ENCODE results near the gene IPCEF1. TPM values are rescaled to one million over a fixed set of nuclear protein-coding genes. Genes with fewer than 3 reads are reported as not detected.

Gene IPCEF1
- total and polyA plus RNA-seq, 2 experiments from 2014 or later: 0.80 TPM; not detected in 1

DNA sequence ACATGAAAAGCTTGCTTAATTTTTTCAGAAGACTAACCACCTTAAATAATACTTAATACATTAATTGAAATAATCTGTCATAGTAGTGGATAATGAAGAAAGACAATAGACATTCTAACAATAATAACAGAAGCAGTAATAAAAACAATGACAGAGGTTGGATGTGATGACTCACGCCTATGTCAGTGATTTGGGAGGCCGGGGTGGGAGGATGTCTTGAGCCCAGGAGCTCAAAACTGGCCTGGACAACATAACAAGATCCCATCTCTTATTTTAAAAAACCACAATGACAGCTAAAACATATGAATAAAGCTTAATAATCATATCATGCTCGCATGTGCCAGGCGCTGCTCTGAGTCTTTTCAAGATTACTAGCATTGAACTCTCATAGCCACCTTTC is 105.5 kb downstream of the IPCEF1 start:
- H3K4me3 ChIP-seq: no peak overlapping the region
- no peaks in the 10 kb centered on the region for H3K79me2 ChIP-seq
- no peak for TF ChIP-seq EZH2 (IDR thresholded peaks at IDR 0.05; ENCODE audit: borderline replicate concordance)
- no peak for TF ChIP-seq EZH2phosphoT487 (IDR thresholded peaks at IDR 0.05; ENCODE audit: low read depth, severe bottlenecking, unreplicated experiment)
- no peaks in the 10 kb centered on the region for H3K27me3 ChIP-seq
- no peak for DNase-seq (ENCODE audit: low spot score)
- no peak overlapping the region for H2AFZ ChIP-seq
- H3K9me3 ChIP-seq (ENCODE audit: low read depth): peaks cover 4% of the 10 kb centered on the region
- no peaks in the 10 kb centered on the region for H4K20me1 ChIP-seq (ENCODE audit: insufficient read depth, poor library complexity, severe bottlenecking)
- H3K27ac ChIP-seq: no peak overlapping the region
- WGBS (ENCODE audit: low lambda C conversion rate, missing lambda C conversion rate): 87% methylated on average over 4 of the region's 4 CpGs
- no peaks in the 10 kb centered on the region for H3K36me3 ChIP-seq (replicated peaks; ENCODE audit: insufficient read depth, low read depth)
- no peaks in the 10 kb centered on the region for H3K4me1 ChIP-seq (ENCODE audit: insufficient read depth)
- H3K9me2 ChIP-seq (replicated peaks; ENCODE audit: insufficient read depth): no peaks in the 10 kb centered on the region
- no peak overlapping the region for H3K4me2 ChIP-seq

DNA sequence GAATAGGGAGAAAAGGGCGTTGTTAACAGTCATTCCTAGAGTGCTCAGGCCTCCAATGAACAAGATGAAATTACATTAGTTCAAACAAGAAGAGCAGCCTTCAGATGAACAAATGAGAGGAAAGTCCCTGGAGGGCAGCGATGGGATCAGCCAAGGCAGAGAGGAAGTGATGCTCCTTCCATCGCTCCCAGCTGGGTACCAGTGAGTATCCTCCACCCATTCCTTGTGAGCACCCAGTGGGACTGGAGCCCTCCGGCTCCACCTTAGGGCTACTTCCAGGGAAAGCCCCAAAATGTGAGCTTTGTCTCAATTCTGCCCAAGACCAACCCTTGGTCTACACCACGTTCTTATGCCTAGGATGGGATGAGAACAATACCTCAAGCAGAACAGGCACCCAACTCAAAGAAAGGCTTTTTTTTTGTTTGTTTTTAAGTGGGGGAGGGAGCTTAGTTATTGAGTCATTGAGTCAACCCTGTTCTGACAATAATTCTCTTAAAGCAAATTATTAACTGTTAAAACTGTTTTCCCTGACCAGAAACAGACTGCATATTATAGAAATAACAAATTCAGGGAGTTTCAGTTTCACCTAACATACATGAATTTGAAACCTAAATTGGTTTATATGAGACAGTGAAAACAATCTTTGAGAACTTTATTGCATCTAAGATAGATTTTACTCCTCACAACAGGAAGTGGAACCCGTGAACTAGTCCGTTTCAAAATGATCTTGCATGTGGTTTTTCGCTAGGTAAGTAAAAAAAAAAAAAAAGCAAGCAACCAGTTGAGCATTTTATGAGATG is 106.9 kb downstream of the IPCEF1 start:
- no peak for DNase-seq (ENCODE audit: low spot score)
- no peak for TF ChIP-seq CTCF (IDR thresholded peaks at IDR 0.05; ENCODE audit: poor library complexity)
- no peak for TF ChIP-seq EZH2phosphoT487 (IDR thresholded peaks at IDR 0.05; ENCODE audit: low read depth, severe bottlenecking, unreplicated experiment)
- no peak for TF ChIP-seq EZH2 (IDR thresholded peaks at IDR 0.05; ENCODE audit: borderline replicate concordance)
- WGBS (ENCODE audit: low lambda C conversion rate, missing lambda C conversion rate): 81% methylated on average over 8 of the region's 8 CpGs
- Histone ChIP-seq H4K20me1 (ENCODE audit: insufficient read depth, poor library complexity, severe bottlenecking) (no peaks in the 10 kb centered on the region), H3K27ac (no peak overlapping the region), H3K4me1 (ENCODE audit: insufficient read depth) (no peaks in the 10 kb centered on the region), H3K9me3 (ENCODE audit: low read depth) (no peaks in the 10 kb centered on the region), H3K36me3 (replicated peaks; ENCODE audit: insufficient read depth, low read depth) (no peaks in the 10 kb centered on the region), H3K79me2 (no peaks in the 10 kb centered on the region), H3K4me2 (no peak overlapping the region), H3K4me3 (no peak overlapping the region), H2AFZ (no peak overlapping the region), H3K9me2 (replicated peaks; ENCODE audit: insufficient read depth) (no peaks in the 10 kb centered on the region), H3K27me3 (no peaks in the 10 kb centered on the region)

DNA sequence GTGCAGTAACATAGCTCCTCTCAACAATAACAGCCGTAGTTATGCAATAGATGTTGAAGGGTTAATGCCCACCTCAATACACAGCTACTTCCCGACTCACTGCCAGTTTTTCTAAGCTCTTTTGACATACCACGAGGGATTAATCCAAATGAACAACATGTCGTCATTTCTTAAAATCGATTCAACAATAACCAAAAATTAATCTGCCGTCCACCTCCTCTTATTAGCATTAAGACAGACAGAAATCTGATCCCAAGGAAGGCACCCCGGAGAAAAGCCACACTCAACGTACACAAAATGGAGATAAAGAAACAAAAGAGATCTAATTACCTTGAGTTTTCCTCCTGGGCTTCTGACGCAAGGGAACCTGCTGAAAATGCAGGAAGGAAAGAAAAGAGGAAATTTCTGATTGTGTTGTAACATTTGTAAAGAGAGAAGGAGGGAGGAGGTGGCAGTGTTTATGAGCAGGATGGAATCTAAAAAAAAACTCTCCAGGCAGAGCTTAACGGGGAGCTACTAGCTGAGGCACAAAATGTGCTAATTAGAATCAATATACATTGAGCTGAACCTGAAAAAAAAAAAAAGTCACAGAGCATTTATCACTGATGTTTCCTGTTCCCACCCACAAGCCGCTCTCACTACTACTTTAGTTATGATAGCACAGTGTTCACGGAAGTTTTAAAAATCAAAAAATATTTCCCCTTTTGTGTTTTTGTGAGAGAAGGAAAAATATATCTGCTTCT is 109.3 kb downstream of the IPCEF1 start:
- Histone ChIP-seq H3K27ac (no peak overlapping the region), H3K4me1 (ENCODE audit: insufficient read depth) (no peaks in the 10 kb centered on the region), H4K20me1 (ENCODE audit: insufficient read depth, poor library complexity, severe bottlenecking) (no peaks in the 10 kb centered on the region), H3K9me2 (replicated peaks; ENCODE audit: insufficient read depth) (no peaks in the 10 kb centered on the region), H3K4me3 (peak overlapping the region; percentile 27), H2AFZ (peak overlapping the region; percentile 27), H3K9me3 (ENCODE audit: low read depth) (no peaks in the 10 kb centered on the region), H3K36me3 (replicated peaks; ENCODE audit: insufficient read depth, low read depth) (no peaks in the 10 kb centered on the region), H3K27me3 (no peaks in the 10 kb centered on the region), H3K4me2 (peak overlapping the region; percentile 70), H3K79me2 (no peaks in the 10 kb centered on the region)
- WGBS (ENCODE audit: low lambda C conversion rate, missing lambda C conversion rate): 18% methylated on average over 12 of the region's 12 CpGs
- TF ChIP-seq CTCF (IDR thresholded peaks at IDR 0.05; ENCODE audit: poor library complexity) (no peak), EZH2 (IDR thresholded peaks at IDR 0.05; ENCODE audit: borderline replicate concordance) (no peak), EZH2phosphoT487 (IDR thresholded peaks at IDR 0.05; ENCODE audit: low read depth, severe bottlenecking, unreplicated experiment) (no peak)
- DNase-seq (ENCODE audit: low spot score): no peak

DNA sequence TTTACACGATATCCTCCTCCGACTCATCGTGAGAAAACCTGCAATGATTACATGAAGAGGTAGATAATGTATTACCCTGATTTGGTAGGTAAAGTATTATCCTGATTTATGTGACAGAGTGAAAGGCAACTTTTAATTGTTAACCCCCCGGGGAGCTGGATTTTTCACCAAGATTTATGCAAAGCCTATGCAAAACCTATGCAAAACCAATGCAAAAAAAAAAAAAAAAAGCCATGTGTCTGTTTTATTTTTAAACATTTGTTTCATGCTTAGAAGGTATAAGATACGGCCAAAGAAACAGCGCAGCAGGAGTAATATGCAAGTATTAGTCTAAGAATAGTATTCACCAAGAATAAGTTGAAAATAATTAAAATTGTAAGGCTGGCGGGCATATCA is 109.9 kb downstream of the IPCEF1 start:
- Histone ChIP-seq H3K9me3 (ENCODE audit: low read depth) (no peaks in the 10 kb centered on the region), H3K9me2 (replicated peaks; ENCODE audit: insufficient read depth) (no peaks in the 10 kb centered on the region), H3K27ac (no peak overlapping the region), H3K79me2 (no peaks in the 10 kb centered on the region), H3K4me3 (no peak overlapping the region), H4K20me1 (ENCODE audit: insufficient read depth, poor library complexity, severe bottlenecking) (no peaks in the 10 kb centered on the region), H2AFZ (peak overlapping the region; percentile 27), H3K4me2 (peak overlapping the region; percentile 70), H3K27me3 (no peaks in the 10 kb centered on the region), H3K36me3 (replicated peaks; ENCODE audit: insufficient read depth, low read depth) (no peaks in the 10 kb centered on the region), H3K4me1 (ENCODE audit: insufficient read depth) (no peaks in the 10 kb centered on the region)
- no peak for DNase-seq (ENCODE audit: low spot score)
- TF ChIP-seq CTCF (IDR thresholded peaks at IDR 0.05; ENCODE audit: poor library complexity) (no peak), EZH2 (IDR thresholded peaks at IDR 0.05; ENCODE audit: borderline replicate concordance) (no peak), EZH2phosphoT487 (IDR thresholded peaks at IDR 0.05; ENCODE audit: low read depth, severe bottlenecking, unreplicated experiment) (no peak)
- 83% methylated on average over 7 of the region's 7 CpGs for WGBS (ENCODE audit: low lambda C conversion rate, missing lambda C conversion rate)
